GM19193 (cell line): ENCODE measurements around the gene PTAR1.

Experiments used
- POLR2A ChIP-seq: IDR thresholded peaks from 4 replicates; pipeline ENCODE4 v1.6.1; 2011; ENCODE audit not compliant: insufficient read depth, insufficient read length; ENCODE audit errors: extremely low read depth

The PTAR1 gene

GRCh38 chr9:69759421-69760277 lies at the start of gene PTAR1:
TSS of gene PTAR1 (minus strand) at chr9:69760011. CDS start at chr9:69759938, 73 bp downstream.
- peak; percentile 96 for TF ChIP-seq POLR2A

GRCh38 chr9:69809304-69809863 lies 49.6 kb upstream of the PTAR1 start:
- TF ChIP-seq POLR2A = no peak

- TF ChIP-seq POLR2A = no peak
Measured at GRCh38 chr9:69806627-69807026, 46.8 kb upstream of the PTAR1 start.

- TF ChIP-seq POLR2A = no peak
Measured at GRCh38 chr9:69805962-69806515, 46.2 kb upstream of the PTAR1 start.

- TF ChIP-seq POLR2A = no peak
Measured at GRCh38 chr9:69801989-69802388, 42.2 kb upstream of the PTAR1 start.

GRCh38 chr9:69798744-69799143 lies 38.9 kb upstream of the PTAR1 start:
- TF ChIP-seq POLR2A = no peak

- no peak for TF ChIP-seq POLR2A
Measured at GRCh38 chr9:69797675-69798074, 37.9 kb upstream of the PTAR1 start.

GRCh38 chr9:69794356-69794755 lies 34.5 kb upstream of the PTAR1 start:
- no peak for TF ChIP-seq POLR2A

- TF ChIP-seq POLR2A = no peak
Measured at GRCh38 chr9:69785757-69786156, 25.9 kb upstream of the PTAR1 start.

GRCh38 chr9:69773258-69773657 lies 13.4 kb upstream of the PTAR1 start:
- no peak for TF ChIP-seq POLR2A

- no peak for TF ChIP-seq POLR2A
Measured at GRCh38 chr9:69771775-69772418, 12.1 kb upstream of the PTAR1 start.

GRCh38 chr9:69768716-69769115 lies 8.9 kb upstream of the PTAR1 start:
- no peak for TF ChIP-seq POLR2A

- no peak for TF ChIP-seq POLR2A
Measured at GRCh38 chr9:69768101-69768500, 8.3 kb upstream of the PTAR1 start.

GRCh38 chr9:69762527-69762926 lies 2.7 kb upstream of the PTAR1 start:
- no peak for TF ChIP-seq POLR2A

- TF ChIP-seq POLR2A = no peak
Measured at GRCh38 chr9:69760278-69760610, 433 bp upstream of the PTAR1 start.
